Dermis lymphatic vessel endothelial cell (primary cell): ENCODE results near the gene FMO4. TPM values are rescaled to one million over a fixed set of nuclear protein-coding genes. Genes with fewer than 3 reads are reported as not detected.

Source experiments
- total RNA-seq: library from RNA; depleted of rRNA; stranded (reverse); fragments of >200 nt; gene quantifications from 2 replicates; pipeline ENCODE4 v1.2.1, GENCODE V29; 2014

The FMO4 gene
- 0.76 and 2.0 TPM in 2 replicates for total RNA-seq

GRCh38 chr1:171313835-171314320, at the start of gene FMO4:
FMO4 (plus strand) TSS chr1:171314183; CDS start chr1:171319826, 5,643 bp downstream.

Other genes with a start within 250 kb of the FMO4 start
- gene FMO3, start 223.3 kb upstream of the FMO4 start, total RNA-seq = 0.09 and 0.11 TPM in 2 replicates
- not detected in 2 replicates for gene FMO2, start 128.9 kb upstream of the FMO4 start, total RNA-seq
- gene FMO1, start 65.7 kb upstream of the FMO4 start, total RNA-seq = not detected in 2 replicates
- gene PRRC2C, start 171.3 kb downstream of the FMO4 start, total RNA-seq = 37.3 and 43.3 TPM in 2 replicates